Prostate gland (tissue), 2 donors: ENCODE measurements around the gene FAM204A. TPM values are rescaled to one million over a fixed set of nuclear protein-coding genes. Genes with fewer than 3 reads are reported as not detected.

Experiments used
- DNase-seq: peaks from one replicate; pipeline ENCODE4 v3.0.0-alpha.2; 2019; ENCODE audit warnings: low spot score
- H3K27ac ChIP-seq, 2 donors: fragments of 200-600 bp; sonication (generic); 2 replicates each; pipeline ENCODE4 v1.5.1; 2017 to 2019
- H3K27me3 ChIP-seq: fragments of 200-600 bp; sonication (generic); replicated peaks from 2 replicates; pipeline ENCODE4 v1.5.1; 2019; ENCODE audit not compliant: insufficient read depth
- H3K36me3 ChIP-seq, 2 donors: fragments of 200-600 bp; sonication (generic); 1 replicate in 1 of 2; 2 replicates in 1 of 2; pipeline versions ENCODE4 v1.5.1 to v1.8.1; 2017 to 2019
- H3K4me1 ChIP-seq: fragments of 200-600 bp; sonication (generic); replicated peaks from 2 replicates; pipeline ENCODE4 v1.5.1; 2019
- H3K4me3 ChIP-seq, 2 donors: fragments of 200-600 bp; sonication (generic); 2 replicates each; pipeline ENCODE4 v1.5.1; 2017 to 2019
- H3K9me3 ChIP-seq: fragments of 200-600 bp; sonication (generic); 2 replicates; pipeline ENCODE4 v1.5.1; 2017
- CTCF ChIP-seq, 4 experiments: fragments of 200-600 bp in 2 of 4; fragments of 450-650 bp in 2 of 4; sonication (generic) in 2 of 4; IDR thresholded peaks; 1 replicate in 3 of 4; 2 replicates in 1 of 4; pipeline ENCODE4 v1.5.1; 2016 to 2019; ENCODE audit warnings: antibody characterized with exemption in 4 of 4, mild to moderate bottlenecking in 2 of 4, moderate library complexity in 2 of 4
- POLR2A ChIP-seq: fragments of 450-650 bp; IDR thresholded peaks from one replicate; pipeline ENCODE4 v1.6.1; 2016; ENCODE audit warnings: antibody characterized with exemption, mild to moderate bottlenecking
- POLR2AphosphoS5 ChIP-seq: sonication (generic); formaldehyde crosslinking; IDR thresholded peaks from one replicate; pipeline ENCODE4 v1.6.1; 2017; ENCODE audit warnings: antibody characterized with exemption
- WGBS: methylation state at CpG from one replicate; pipeline ENCODE4 v1.1.5; 2018; 5-methylcytosine and 5-hydroxymethylcytosine counted together
- intact Hi-C: fragments of 100-400 bp; cut with DNase I; formaldehyde crosslinking; loops from one replicate; pipeline ENCODE4 v1.14.2; 2022
- total RNA-seq, 2 donors: library from RNA; depleted of rRNA; stranded (reverse); fragments of >200 nt; gene quantifications; one replicate each; pipeline ENCODE4 v1.1.0, GENCODE V29; 2016

The FAM204A gene
- total RNA-seq, 2 donors from 2014 or later: 35.8 to 57.2 TPM

- Histone ChIP-seq H3K27me3 (no peaks in the 10 kb centered on the region), H3K27ac (no peak overlapping the region), H3K4me3 (no peak overlapping the region), H3K9me3 (no peaks in the 10 kb centered on the region), H3K4me1 (no peaks in the 10 kb centered on the region), H3K36me3 (no peaks in the 10 kb centered on the region)
- no peak for DNase-seq
- WGBS: 67% methylated on average over 4 of the region's 4 CpGs
- intact Hi-C loops: no loop called here
- TF ChIP-seq POLR2A: no peak
- no peak for TF ChIP-seq POLR2AphosphoS5
- TF ChIP-seq CTCF (IDR thresholded peaks at IDR 0.05): no peak
Measured at GRCh38 chr10:118266098-118266748, 75.9 kb downstream of the FAM204A start.

- H3K9me3 ChIP-seq: no peaks in the 10 kb centered on the region
- intact Hi-C loops: no loop called here
- DNase-seq: no peak
- H3K27me3 ChIP-seq: no peaks in the 10 kb centered on the region
- TF ChIP-seq POLR2A (no peak), CTCF (IDR thresholded peaks at IDR 0.05) (no peak), POLR2AphosphoS5 (no peak)
- H3K36me3 ChIP-seq: no peaks in the 10 kb centered on the region
- no peaks in the 10 kb centered on the region for H3K4me1 ChIP-seq
- H3K27ac ChIP-seq: no peak overlapping the region
- no peak overlapping the region for H3K4me3 ChIP-seq
- 65% methylated on average over 11 of the region's 11 CpGs for WGBS
Measured at GRCh38 chr10:118264838-118265470, 77.2 kb downstream of the FAM204A start.

- H3K4me3 ChIP-seq: no peak overlapping the region
- intact Hi-C loops: no loop called here
- no peaks in the 10 kb centered on the region for H3K27me3 ChIP-seq
Measured at GRCh38 chr10:118264252-118264651, 77.9 kb downstream of the FAM204A start.

GRCh38 chr10:118262538-118262937 is 79.6 kb downstream of the FAM204A start:
- no peaks in the 10 kb centered on the region for H3K4me1 ChIP-seq
- TF ChIP-seq POLR2A (no peak), CTCF (IDR thresholded peaks at IDR 0.05) (no peak), POLR2AphosphoS5 (no peak)
- 78% methylated on average over 3 of the region's 3 CpGs for WGBS
- intact Hi-C loops: no loop called here
- no peak overlapping the region for H3K4me3 ChIP-seq
- no peaks in the 10 kb centered on the region for H3K36me3 ChIP-seq
- H3K9me3 ChIP-seq: no peaks in the 10 kb centered on the region
- no peak overlapping the region for H3K27ac ChIP-seq
- no peak for DNase-seq
- H3K27me3 ChIP-seq: no peaks in the 10 kb centered on the region

More at GRCh38 chr10:118264252-118264651, 77.9 kb downstream of the FAM204A start:
- H3K36me3 ChIP-seq: no peaks in the 10 kb centered on the region
- H3K27ac ChIP-seq: no peak overlapping the region
- DNase-seq: no peak
- TF ChIP-seq POLR2AphosphoS5 (no peak), POLR2A (no peak), CTCF (IDR thresholded peaks at IDR 0.05) (no peak)
- no peaks in the 10 kb centered on the region for H3K4me1 ChIP-seq
- no peaks in the 10 kb centered on the region for H3K9me3 ChIP-seq
